Astrocyte (in vitro differentiated cells and primary cell): ENCODE results near the gene PTPMT1. TPM values are rescaled to one million over a fixed set of nuclear protein-coding genes. Genes with fewer than 3 reads are reported as not detected.
A peak's percentile ranks its signal among the peaks of the same experiment; 100 is the strongest.

Source experiments
- DNase-seq: peaks from one replicate; pipeline ENCODE4 v3.0.0-alpha.2; 2010; ENCODE audit warnings: low read depth
- FAIRE-seq: peaks from 2 replicates; lab custom pipeline; 2011; peaks lifted over from hg19 to GRCh38; lab: Jason Lieb, UNC
- H2AFZ ChIP-seq: 2 replicates; pipeline ENCODE4 v1.6.0; 2012; ENCODE audit warnings: low read depth, low read length, inconsistent platforms
- H3K27ac ChIP-seq: 2 replicates; pipeline ENCODE4 v1.5.1; 2011; ENCODE audit warnings: low read depth, low read length, inconsistent platforms
- H3K27me3 ChIP-seq: 2 replicates; pipeline ENCODE4 v1.6.0; 2011; ENCODE audit warnings: low read length, inconsistent platforms; ENCODE audit not compliant: insufficient read depth
- H3K36me3 ChIP-seq: 2 replicates; pipeline ENCODE4 v1.5.1; 2011; ENCODE audit warnings: low read length, inconsistent platforms; ENCODE audit not compliant: insufficient read depth
- H3K4me1 ChIP-seq: 2 replicates; pipeline ENCODE4 v1.5.1; 2011; ENCODE audit warnings: low read length, inconsistent platforms; ENCODE audit not compliant: insufficient read depth
- H3K4me2 ChIP-seq: 2 replicates; pipeline ENCODE4 v1.6.0; 2012; ENCODE audit warnings: low read length, inconsistent platforms
- H3K4me3 ChIP-seq: 2 replicates; pipeline ENCODE4 v1.5.1; 2011; ENCODE audit warnings: low read depth, mild to moderate bottlenecking, low read length, inconsistent platforms; ENCODE audit not compliant: insufficient read depth
- H3K79me2 ChIP-seq: 2 replicates; pipeline ENCODE4 v1.6.0; 2012; ENCODE audit warnings: mild to moderate bottlenecking, low read length, inconsistent platforms; ENCODE audit not compliant: insufficient read depth
- H3K9ac ChIP-seq: 2 replicates; pipeline ENCODE4 v1.6.0; 2012; ENCODE audit warnings: mild to moderate bottlenecking, low read length, inconsistent platforms
- H3K9me3 ChIP-seq: 2 replicates; pipeline ENCODE4 v1.5.1; 2012; ENCODE audit warnings: low read depth, mild to moderate bottlenecking, low read length, inconsistent platforms; ENCODE audit not compliant: insufficient read depth
- H4K20me1 ChIP-seq: 2 replicates; pipeline ENCODE4 v1.6.0; 2012; ENCODE audit warnings: low read length, inconsistent platforms; ENCODE audit not compliant: insufficient read depth
- H3K27ac Mint-ChIP-seq: one replicate; pipeline ENCODE4 v1.8.0; 2021; ENCODE audit warnings: mild to moderate bottlenecking, mixed read lengths; ENCODE audit not compliant: unreplicated experiment
- H3K27me3 Mint-ChIP-seq: one replicate; pipeline ENCODE4 v1.8.0; 2021; ENCODE audit warnings: low read depth, mixed read lengths; ENCODE audit not compliant: unreplicated experiment
- H3K36me3 Mint-ChIP-seq: one replicate; pipeline ENCODE4 v1.8.0; 2021; ENCODE audit warnings: low read depth, mixed read lengths; ENCODE audit not compliant: unreplicated experiment
- H3K4me1 Mint-ChIP-seq: one replicate; pipeline ENCODE4 v1.8.0; 2021; ENCODE audit warnings: low read depth, mixed read lengths; ENCODE audit not compliant: unreplicated experiment
- H3K4me3 Mint-ChIP-seq: one replicate; pipeline ENCODE4 v1.8.0; 2021; ENCODE audit warnings: mild to moderate bottlenecking, moderate library complexity, mixed read lengths; ENCODE audit not compliant: unreplicated experiment
- H3K9me3 Mint-ChIP-seq: one replicate; pipeline ENCODE4 v1.8.0; 2021; ENCODE audit warnings: mild to moderate bottlenecking, mixed read lengths; ENCODE audit not compliant: unreplicated experiment
- CTCF ChIP-seq: IDR thresholded peaks from 2 replicates; pipeline ENCODE4 v1.5.1; 2011; ENCODE audit warnings: low read depth, mild to moderate bottlenecking, inconsistent platforms, low read length, moderate library complexity; ENCODE audit not compliant: insufficient read depth
- EZH2 ChIP-seq: IDR thresholded peaks from 2 replicates; pipeline ENCODE4 v1.6.1; 2012; ENCODE audit warnings: mild to moderate bottlenecking, low read length, inconsistent platforms; ENCODE audit not compliant: insufficient read depth
- total RNA-seq: library from RNA; stranded (reverse); gene quantifications from 2 replicates; pipeline ENCODE4 v1.2.1, GENCODE V29; 2021

Gene PTPMT1
- total RNA-seq, 1 donor from 2014 or later, result 32.4 TPM

- H3K4me3 ChIP-seq, result peak within 1 kb of the TSS; percentile 33
- TF ChIP-seq CTCF (no peak), EZH2 (peak; percentile 99)
- no peaks in the 10 kb centered on the region for H3K4me1 Mint-ChIP-seq
- H3K27ac ChIP-seq, result no peak within 1 kb of the TSS
- no peaks in the 10 kb centered on the region for H3K9me3 Mint-ChIP-seq
- H3K36me3 Mint-ChIP-seq, result no peaks in the 10 kb centered on the region
- peak within 1 kb of the TSS; percentile 67 for H3K4me3 Mint-ChIP-seq
- no peak within 1 kb of the TSS for H3K27ac Mint-ChIP-seq
- H3K4me2 ChIP-seq, result peak within 1 kb of the TSS; percentile 82
- no peaks in the 10 kb centered on the region for H3K79me2 ChIP-seq
- H3K27me3 Mint-ChIP-seq, result peaks cover 36% of the 10 kb centered on the region
- no peaks in the 10 kb centered on the region for H3K36me3 ChIP-seq
- no peak within 1 kb of the TSS for H3K9ac ChIP-seq
- DNase-seq, result no peak
- no peak for FAIRE-seq
- H2AFZ ChIP-seq, result peak within 1 kb of the TSS; percentile 47
- peaks cover 39% of the 10 kb centered on the region for H3K27me3 ChIP-seq
- no peaks in the 10 kb centered on the region for H4K20me1 ChIP-seq
- peaks cover 2% of the 10 kb centered on the region for H3K4me1 ChIP-seq
- H3K9me3 ChIP-seq, result no peaks in the 10 kb centered on the region
Observed at GRCh38 chr11:47593934-47594855, 28.8 kb downstream of the PTPMT1 start, which contains the start of gene C1QTNF4. TSS of gene C1QTNF4 (minus strand) at chr11:47594411. CDS start at chr11:47590810, 3,601 bp downstream.

- FAIRE-seq, result no peak
Observed at GRCh38 chr11:47595029-47595428, 29.6 kb downstream of the PTPMT1 start.

More at GRCh38 chr11:47595029-47595428, 29.6 kb downstream of the PTPMT1 start:
- Histone ChIP-seq H4K20me1 (no peaks in the 10 kb centered on the region), H2AFZ (no peak overlapping the region), H3K4me1 (peaks cover 2% of the 10 kb centered on the region), H3K9me3 (no peaks in the 10 kb centered on the region), H3K27me3 (peaks cover 35% of the 10 kb centered on the region), H3K27ac (no peak overlapping the region), H3K79me2 (no peaks in the 10 kb centered on the region), H3K4me2 (no peak overlapping the region), H3K9ac (no peak overlapping the region), H3K4me3 (no peak overlapping the region), H3K36me3 (no peaks in the 10 kb centered on the region)
- peaks cover 39% of the 10 kb centered on the region for H3K27me3 Mint-ChIP-seq
- H3K4me1 Mint-ChIP-seq, result no peaks in the 10 kb centered on the region
- no peak for DNase-seq
- no peaks in the 10 kb centered on the region for H3K9me3 Mint-ChIP-seq
- H3K4me3 Mint-ChIP-seq, result no peak overlapping the region
- TF ChIP-seq CTCF (no peak), EZH2 (no peak)
- H3K27ac Mint-ChIP-seq, result no peak overlapping the region
- H3K36me3 Mint-ChIP-seq, result no peaks in the 10 kb centered on the region
